Chondrocyte (in vitro differentiated cells): Measurements from ENCODE around the gene TSPAN9. TPM values are rescaled to one million over a fixed set of nuclear protein-coding genes. Genes with fewer than 3 reads are reported as not detected.

Source experiments
- DNase-seq: peaks from one replicate; pipeline ENCODE4 v3.0.0; 2021; ENCODE audit warnings: mixed read lengths, low spot score
- H3K27ac Mint-ChIP-seq: one replicate; pipeline ENCODE4 v1.8.0; 2021; ENCODE audit warnings: mild to moderate bottlenecking, moderate library complexity, mixed read lengths; ENCODE audit not compliant: unreplicated experiment
- H3K27me3 Mint-ChIP-seq: 2 replicates; pipeline ENCODE4 v1.8.0; 2021; ENCODE audit warnings: low read depth, mixed read lengths
- H3K36me3 Mint-ChIP-seq: 2 replicates; pipeline ENCODE4 v1.8.0; 2021; ENCODE audit warnings: low read depth, mixed read lengths
- H3K4me1 Mint-ChIP-seq: 2 replicates; pipeline ENCODE4 v1.8.0; 2021; ENCODE audit warnings: low read depth, mild to moderate bottlenecking, mixed read lengths
- H3K4me3 Mint-ChIP-seq: one replicate; pipeline ENCODE4 v1.8.0; 2021; ENCODE audit warnings: mild to moderate bottlenecking, moderate library complexity, mixed read lengths; ENCODE audit not compliant: unreplicated experiment
- H3K9me3 Mint-ChIP-seq: 2 replicates; pipeline ENCODE4 v1.8.0; 2021; ENCODE audit warnings: low read depth, mixed read lengths
- total RNA-seq: library from RNA; stranded (reverse); gene quantifications from 3 replicates; pipeline ENCODE4 v1.2.1, GENCODE V29; 2021
- TF ChIP-seq, protein P1 (sequence below): fragments of 200-600 bp; sonication (generic); IDR thresholded peaks from 2 replicates; pipeline ENCODE4 v1.5.0; 2021; ENCODE audit warnings: antibody characterized with exemption, mild to moderate bottlenecking, moderate library complexity

Gene TSPAN9
- total RNA-seq, 1 donor from 2014 or later, result 50.4 TPM

- Mint-ChIP-seq H3K27me3 (peaks cover 2% of the 10 kb centered on the region), H3K9me3 (no peaks in the 10 kb centered on the region), H3K27ac (no peak overlapping the region), H3K4me3 (no peak overlapping the region), H3K36me3 (peaks cover 15% of the 10 kb centered on the region), H3K4me1 (no peaks in the 10 kb centered on the region)
- DNase-seq, result no peak
- TF ChIP-seq, protein P1, sequence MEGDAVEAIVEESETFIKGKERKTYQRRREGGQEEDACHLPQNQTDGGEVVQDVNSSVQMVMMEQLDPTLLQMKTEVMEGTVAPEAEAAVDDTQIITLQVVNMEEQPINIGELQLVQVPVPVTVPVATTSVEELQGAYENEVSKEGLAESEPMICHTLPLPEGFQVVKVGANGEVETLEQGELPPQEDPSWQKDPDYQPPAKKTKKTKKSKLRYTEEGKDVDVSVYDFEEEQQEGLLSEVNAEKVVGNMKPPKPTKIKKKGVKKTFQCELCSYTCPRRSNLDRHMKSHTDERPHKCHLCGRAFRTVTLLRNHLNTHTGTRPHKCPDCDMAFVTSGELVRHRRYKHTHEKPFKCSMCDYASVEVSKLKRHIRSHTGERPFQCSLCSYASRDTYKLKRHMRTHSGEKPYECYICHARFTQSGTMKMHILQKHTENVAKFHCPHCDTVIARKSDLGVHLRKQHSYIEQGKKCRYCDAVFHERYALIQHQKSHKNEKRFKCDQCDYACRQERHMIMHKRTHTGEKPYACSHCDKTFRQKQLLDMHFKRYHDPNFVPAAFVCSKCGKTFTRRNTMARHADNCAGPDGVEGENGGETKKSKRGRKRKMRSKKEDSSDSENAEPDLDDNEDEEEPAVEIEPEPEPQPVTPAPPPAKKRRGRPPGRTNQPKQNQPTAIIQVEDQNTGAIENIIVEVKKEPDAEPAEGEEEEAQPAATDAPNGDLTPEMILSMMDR, result no peak
These were observed 31.7 kb upstream of the TSPAN9 start for GRCh38 chr12:3045494-3045893.

DNA sequence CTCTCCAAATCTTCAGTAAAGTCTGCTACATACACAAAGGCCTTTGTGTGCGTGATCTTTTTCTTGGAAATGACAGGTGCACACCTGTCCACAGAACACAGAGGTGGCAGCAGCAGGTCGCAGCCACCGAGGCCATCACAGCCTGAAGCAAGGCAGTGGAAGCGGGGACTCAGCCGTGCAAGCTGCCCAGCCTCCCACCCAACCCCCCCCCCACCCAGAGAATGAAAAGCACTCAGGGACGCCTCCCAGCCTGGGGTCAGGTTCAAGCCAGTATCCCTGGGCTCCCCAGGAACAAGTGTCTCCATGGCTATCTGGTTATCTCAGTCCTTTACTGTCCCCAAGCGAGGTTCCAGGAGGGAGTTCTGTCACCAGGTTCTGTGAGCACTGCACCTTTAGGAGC lies 31.2 kb upstream of the TSPAN9 start:
- DNase-seq, result no peak
- H3K27ac Mint-ChIP-seq, result no peak overlapping the region
- TF ChIP-seq, protein P1, result no peak

DNA sequence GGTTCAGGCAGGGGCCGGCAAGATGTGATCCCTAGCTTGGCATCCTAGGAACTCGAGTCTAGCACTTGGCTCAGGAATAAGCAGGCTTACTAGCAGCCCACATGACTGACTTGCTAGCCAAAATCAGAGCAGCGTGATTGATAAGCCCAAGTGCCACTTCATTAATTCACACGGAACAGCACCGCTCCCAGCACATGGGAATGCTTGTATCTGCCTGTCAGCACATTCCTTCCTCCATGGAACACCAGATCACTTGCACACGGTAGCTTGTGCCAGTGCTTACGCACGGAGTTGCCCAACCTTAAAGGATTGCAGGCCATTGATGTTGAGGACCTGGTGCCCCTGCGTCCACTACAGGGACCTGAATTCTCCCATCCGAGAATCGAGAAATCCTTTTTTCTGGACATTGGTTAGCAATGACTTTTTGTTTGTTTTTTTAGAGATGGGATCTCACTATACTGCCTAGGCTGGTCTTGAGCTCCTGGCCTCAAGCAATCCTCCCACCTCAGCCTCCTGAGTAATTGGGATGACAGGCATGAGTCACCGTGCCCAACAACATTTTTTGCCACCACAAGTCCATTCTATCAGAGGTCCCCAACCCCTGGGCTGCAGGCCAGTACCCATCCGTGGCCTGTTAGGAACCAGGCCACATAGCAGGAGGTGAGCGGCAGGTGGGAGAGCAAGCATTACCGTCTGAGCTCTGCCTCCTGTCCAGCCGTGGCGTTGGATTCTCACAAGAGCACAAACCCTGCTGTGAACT lies 30.6 kb upstream of the TSPAN9 start:
- no peak for DNase-seq
- no peak overlapping the region for H3K4me3 Mint-ChIP-seq
- no peak overlapping the region for H3K27ac Mint-ChIP-seq
- peaks cover 15% of the 10 kb centered on the region for H3K36me3 Mint-ChIP-seq
- H3K4me1 Mint-ChIP-seq, result no peaks in the 10 kb centered on the region
- no peaks in the 10 kb centered on the region for H3K9me3 Mint-ChIP-seq
- TF ChIP-seq, protein P1, result no peak
- peaks cover 2% of the 10 kb centered on the region for H3K27me3 Mint-ChIP-seq

More for the DNA sequence above, 31.2 kb upstream of the TSPAN9 start:
- Mint-ChIP-seq H3K36me3 (peaks cover 15% of the 10 kb centered on the region), H3K9me3 (no peaks in the 10 kb centered on the region), H3K4me3 (no peak overlapping the region), H3K27me3 (peaks cover 2% of the 10 kb centered on the region), H3K4me1 (no peaks in the 10 kb centered on the region)

DNA sequence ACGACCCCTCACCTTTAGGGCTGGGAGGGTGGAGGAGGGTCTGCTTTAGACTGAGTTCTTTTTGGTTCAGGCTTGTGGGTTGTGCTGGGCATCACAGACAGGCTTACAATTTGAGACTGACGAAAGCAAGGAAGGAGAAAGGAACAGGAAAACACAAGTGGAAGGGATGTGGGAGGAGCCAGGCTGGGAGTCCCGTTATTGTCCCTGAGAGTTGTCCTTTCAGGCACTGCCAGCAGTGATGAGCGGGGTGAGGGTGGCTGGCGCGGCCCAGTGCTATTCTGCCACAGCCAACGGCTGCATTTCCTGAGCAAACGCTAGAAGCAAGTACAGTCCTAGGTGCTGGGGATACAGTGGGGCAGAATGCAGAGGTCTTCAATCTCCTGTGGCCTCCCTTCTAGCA lies 29.2 kb upstream of the TSPAN9 start:
- peaks cover 2% of the 10 kb centered on the region for H3K27me3 Mint-ChIP-seq
- H3K27ac Mint-ChIP-seq, result no peak overlapping the region
- no peaks in the 10 kb centered on the region for H3K9me3 Mint-ChIP-seq
- no peak for DNase-seq
- peaks cover 10% of the 10 kb centered on the region for H3K36me3 Mint-ChIP-seq
- H3K4me3 Mint-ChIP-seq, result no peak overlapping the region
- TF ChIP-seq, protein P1, result no peak
- H3K4me1 Mint-ChIP-seq, result no peaks in the 10 kb centered on the region

GRCh38 chr12:3048540-3048939 lies 28.6 kb upstream of the TSPAN9 start:
- peaks cover 7% of the 10 kb centered on the region for H3K36me3 Mint-ChIP-seq
- H3K27me3 Mint-ChIP-seq, result peaks cover 2% of the 10 kb centered on the region
- H3K9me3 Mint-ChIP-seq, result no peaks in the 10 kb centered on the region
- no peak for DNase-seq
- no peaks in the 10 kb centered on the region for H3K4me1 Mint-ChIP-seq
- H3K4me3 Mint-ChIP-seq, result no peak overlapping the region
- TF ChIP-seq, protein P1, result no peak
- H3K27ac Mint-ChIP-seq, result no peak overlapping the region
